Psoas muscle (tissue), 8 donors: Measurements from ENCODE around the gene PRKN. TPM values are rescaled to one million over a fixed set of nuclear protein-coding genes. Genes with fewer than 3 reads are reported as not detected.

Source experiments
- ATAC-seq, 4 donors: fragments of 200-7000 bp; cut with Tn5 transposase; one replicate each; pipeline ENCODE4 v1.9.1; 2020; ENCODE audit warnings: moderate library complexity in 3 of 4, mild to moderate bottlenecking in 2 of 4
- DNase-seq, 2 donors: peaks; one replicate each; pipeline ENCODE4 v3.0.0-alpha.2; 2020
- H3K27ac ChIP-seq: fragments of 200-600 bp; one replicate; pipeline ENCODE4 v1.8.0; 2022
- H3K27me3 ChIP-seq, 3 donors: fragments of 200-600 bp in 1 of 3; one replicate each; pipeline versions ENCODE4 v1.6.1 to v1.8.0; 2013 to 2022; ENCODE audit warnings: low read length in 2 of 3, mild to moderate bottlenecking in 2 of 3, moderate library complexity in 1 of 3; ENCODE audit not compliant: insufficient read depth in 3 of 3
- H3K36me3 ChIP-seq, 2 donors: fragments of 200-600 bp in 1 of 2; one replicate each; pipeline versions ENCODE4 v1.6.1 to v1.8.0; 2013 to 2022; ENCODE audit warnings: low read depth in 1 of 2, mild to moderate bottlenecking in 1 of 2, moderate library complexity in 1 of 2; ENCODE audit not compliant: insufficient read depth in 1 of 2
- H3K4me1 ChIP-seq: fragments of 200-600 bp; one replicate; pipeline ENCODE4 v1.8.0; 2022
- H3K4me3 ChIP-seq: fragments of 200-600 bp; one replicate; pipeline ENCODE4 v1.8.0; 2022; ENCODE audit warnings: mild to moderate bottlenecking
- H3K9me3 ChIP-seq: fragments of 200-600 bp; one replicate; pipeline ENCODE4 v1.8.0; 2022
- WGBS, 3 donors: extraction: QIAGEN DNeasy Blood & Tissue Kit; methylation state at CpG; one replicate each; pipeline versions ENCODE4 v1.1.6 to v1.1.7; 2013; 5-methylcytosine and 5-hydroxymethylcytosine counted together
- intact Hi-C, 2 donors: fragments of 100-400 bp; cut with DNase I; formaldehyde crosslinking; loops; one replicate each; pipeline versions ENCODE4 v1.11.0 to v1.14.2; 2022
- polyA plus RNA-seq, 3 donors: library from polyadenylated mRNA; stranded (reverse); fragments of 200-250 nt; gene quantifications; one replicate each; pipeline ENCODE4 v1.2.3, GENCODE V29; 2013
- total RNA-seq, 4 donors: library from RNA; stranded (reverse); fragmentation: NEBNext Ultra II Directional in 2 of 4; extraction: Animal tissue kit (Norgen Biotek cat#: 25700) in 2 of 4; gene quantifications; one replicate each; pipeline versions ENCODE4 v1.2.1 to v1.2.4, GENCODE V29; 2021 to 2023
- TF ChIP-seq, protein P1 (sequence below): fragments of 200-600 bp; IDR thresholded peaks from one replicate; pipeline ENCODE4 v1.8.0; 2022; ENCODE audit warnings: antibody characterized with exemption
- donor health status: healthy with polysubstance abuse.
- donor health status: DM: no; HTN: no; CAD: no; lungs with moderate emphysema.
- donor health status: Bipolar disorder and iron deficiency.
- donor health status: healthy.
- donor health status: DM: yes; HTN: yes; CAD: no.
- donor health status: DM: no; HTN: no; CAD: no.
- donor health status: DM: no; HTN: no; CAD: no.
- donor health status: DM: yes; HTN: yes; CAD: no.

The PRKN gene
- total and polyA plus RNA-seq, 7 donors: 1.5 to 19.5 (median 11.7) TPM

DNA sequence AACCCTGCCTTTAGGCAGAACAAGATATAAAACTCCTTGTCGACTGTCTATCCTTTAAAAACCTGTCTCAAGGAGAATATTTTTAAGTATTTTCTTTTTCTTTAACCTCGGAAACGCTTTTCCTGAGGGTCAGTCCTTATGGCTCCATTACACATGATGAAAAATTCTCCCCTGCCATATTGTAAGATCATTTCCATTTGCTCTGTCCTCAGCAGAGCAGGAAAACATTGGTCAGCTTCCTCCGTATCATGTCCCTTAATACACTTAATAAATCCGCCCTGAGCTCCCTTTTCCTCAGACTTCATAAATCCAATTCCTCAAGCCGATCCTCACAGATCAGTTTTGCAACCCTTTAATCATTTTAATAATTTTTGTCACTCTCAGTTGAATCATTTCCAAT lies 1219.2 kb downstream of the PRKN start:
- no peaks in the 10 kb centered on the region for H3K36me3 ChIP-seq
- DNase-seq (no peak), ATAC-seq (no peak)
- intact Hi-C loops: no loop called here
- H3K27ac ChIP-seq: no peak overlapping the region
- H3K4me1 ChIP-seq: no peaks in the 10 kb centered on the region
- no peaks in the 10 kb centered on the region for H3K9me3 ChIP-seq
- no peak overlapping the region for H3K4me3 ChIP-seq
- no peaks in the 10 kb centered on the region for H3K27me3 ChIP-seq
- WGBS, 3 donors: 68 to 79% (median 77%) methylated on average over 6 of the region's 6 CpGs
- TF ChIP-seq, protein P1, sequence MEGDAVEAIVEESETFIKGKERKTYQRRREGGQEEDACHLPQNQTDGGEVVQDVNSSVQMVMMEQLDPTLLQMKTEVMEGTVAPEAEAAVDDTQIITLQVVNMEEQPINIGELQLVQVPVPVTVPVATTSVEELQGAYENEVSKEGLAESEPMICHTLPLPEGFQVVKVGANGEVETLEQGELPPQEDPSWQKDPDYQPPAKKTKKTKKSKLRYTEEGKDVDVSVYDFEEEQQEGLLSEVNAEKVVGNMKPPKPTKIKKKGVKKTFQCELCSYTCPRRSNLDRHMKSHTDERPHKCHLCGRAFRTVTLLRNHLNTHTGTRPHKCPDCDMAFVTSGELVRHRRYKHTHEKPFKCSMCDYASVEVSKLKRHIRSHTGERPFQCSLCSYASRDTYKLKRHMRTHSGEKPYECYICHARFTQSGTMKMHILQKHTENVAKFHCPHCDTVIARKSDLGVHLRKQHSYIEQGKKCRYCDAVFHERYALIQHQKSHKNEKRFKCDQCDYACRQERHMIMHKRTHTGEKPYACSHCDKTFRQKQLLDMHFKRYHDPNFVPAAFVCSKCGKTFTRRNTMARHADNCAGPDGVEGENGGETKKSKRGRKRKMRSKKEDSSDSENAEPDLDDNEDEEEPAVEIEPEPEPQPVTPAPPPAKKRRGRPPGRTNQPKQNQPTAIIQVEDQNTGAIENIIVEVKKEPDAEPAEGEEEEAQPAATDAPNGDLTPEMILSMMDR: no peak

DNA sequence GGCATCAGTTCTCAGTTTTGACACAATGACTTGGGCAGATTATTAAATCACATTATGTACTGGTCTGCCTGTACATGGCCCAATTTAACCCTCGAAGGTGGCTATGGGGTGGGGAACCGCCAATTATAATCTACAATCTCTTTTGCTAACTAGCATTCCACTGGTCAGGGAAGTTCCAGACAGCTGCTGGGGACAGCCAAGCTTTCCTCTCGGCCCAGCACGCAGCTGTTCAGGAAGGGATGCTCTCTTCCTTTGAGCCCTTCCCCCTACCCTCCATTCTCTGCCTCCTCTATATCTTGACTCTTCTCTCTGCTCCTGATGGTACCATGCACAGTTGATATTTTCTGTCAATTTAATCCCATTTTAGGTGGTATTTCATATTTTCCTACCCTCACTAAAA lies 1220.2 kb downstream of the PRKN start:
- ATAC-seq (no peak), DNase-seq (no peak)
- 7 to 21% (median 10%) methylated on average over 4 of the region's 4 CpGs for WGBS, 3 donors
- intact Hi-C loops: no loop called here
- Histone ChIP-seq H3K9me3 (no peaks in the 10 kb centered on the region), H3K36me3 (no peaks in the 10 kb centered on the region), H3K4me3 (no peak overlapping the region), H3K27ac (no peak overlapping the region), H3K27me3 (no peaks in the 10 kb centered on the region), H3K4me1 (no peaks in the 10 kb centered on the region)
- TF ChIP-seq, protein P1: no peak

DNA sequence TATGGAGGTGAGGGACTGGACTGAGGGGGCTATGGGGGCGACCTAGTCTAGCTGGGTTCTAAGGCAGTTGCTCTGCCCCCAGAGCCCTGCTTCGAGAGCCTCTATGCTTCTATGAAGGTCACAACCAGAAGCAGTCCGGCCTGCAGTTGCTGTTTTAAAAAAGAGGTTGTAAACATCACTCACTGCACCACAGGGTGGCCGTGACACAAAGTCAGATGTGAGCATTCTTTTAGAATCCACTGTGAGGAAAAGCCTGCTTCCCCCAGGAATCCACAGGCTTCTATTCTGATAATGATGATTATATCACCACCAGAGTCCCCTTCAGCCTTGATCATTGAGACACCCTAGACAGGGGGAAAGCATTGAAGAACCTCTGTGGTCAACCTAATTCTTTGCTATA lies 1224.0 kb downstream of the PRKN start:
- intact Hi-C loops: no loop called here
- Histone ChIP-seq H3K4me3 (no peak overlapping the region), H3K36me3 (no peaks in the 10 kb centered on the region), H3K4me1 (no peaks in the 10 kb centered on the region), H3K27me3 (no peaks in the 10 kb centered on the region), H3K27ac (no peak overlapping the region), H3K9me3 (no peaks in the 10 kb centered on the region)
- no peak for DNase-seq
- ATAC-seq: no peak
- WGBS, 3 donors: 77 to 89% (median 81%) methylated on average over 4 of the region's 4 CpGs
- TF ChIP-seq, protein P1: no peak

DNA sequence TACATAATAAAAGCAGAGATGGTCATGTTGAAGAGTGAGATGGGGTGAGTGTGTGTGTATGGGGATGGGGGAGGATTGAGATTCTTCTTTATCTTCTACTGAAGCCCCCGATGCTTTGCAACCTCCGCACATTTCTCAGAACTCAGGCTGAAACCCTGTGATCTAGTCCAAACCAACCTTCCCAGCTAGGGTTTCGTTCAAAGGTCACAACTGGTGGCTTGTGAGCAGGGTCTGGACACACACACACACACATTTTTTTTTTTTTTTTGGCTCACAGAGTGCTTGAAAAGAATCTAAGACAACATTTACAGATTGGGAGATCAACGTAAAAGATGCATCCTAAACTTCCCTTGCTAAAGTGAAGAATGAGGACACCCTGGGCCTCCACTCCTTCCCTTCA lies 1228.7 kb downstream of the PRKN start:
- no peaks in the 10 kb centered on the region for H3K36me3 ChIP-seq
- no peaks in the 10 kb centered on the region for H3K9me3 ChIP-seq
- H3K27ac ChIP-seq: no peak overlapping the region
- 90 to 95% (median 90%) methylated on average over 4 of the region's 4 CpGs for WGBS, 3 donors
- DNase-seq: no peak
- no peaks in the 10 kb centered on the region for H3K27me3 ChIP-seq
- H3K4me3 ChIP-seq: no peak overlapping the region
- peak in 1 of 4 donors; percentile 7 for ATAC-seq
- peaks cover 10% of the 10 kb centered on the region for H3K4me1 ChIP-seq
- TF ChIP-seq, protein P1: no peak
- intact Hi-C loops: loop anchor here (2.0 to 10.0 kb wide), 5 partner anchors 82 to 564 kb away; no protein-coding TSS in a partner anchor

DNA sequence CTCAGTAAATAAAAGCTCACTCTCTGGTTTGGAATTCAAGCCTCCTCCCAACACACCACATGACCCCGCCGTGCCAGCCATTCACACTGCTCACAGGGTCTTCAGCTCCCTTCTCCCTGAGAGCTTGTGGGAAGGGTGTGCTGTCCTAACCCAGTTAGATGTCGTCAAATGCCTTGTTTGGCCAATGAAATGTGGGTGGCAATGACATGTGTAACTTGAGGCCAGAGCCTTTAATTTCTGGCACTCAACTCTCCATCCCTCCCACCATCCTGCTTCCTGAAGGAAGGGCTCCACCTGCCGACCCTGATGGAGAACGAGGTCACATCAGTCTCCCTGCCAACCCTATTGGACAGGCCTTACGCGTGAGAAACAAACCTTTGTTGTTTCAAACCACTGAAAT lies 1229.2 kb downstream of the PRKN start:
- H3K4me3 ChIP-seq: no peak overlapping the region
- H3K27me3 ChIP-seq: no peaks in the 10 kb centered on the region
- ATAC-seq: peak; percentile 91 to 96 (median 92)
- TF ChIP-seq, protein P1: peak; percentile 60
- WGBS, 3 donors: 24 to 31% (median 28%) methylated on average over 7 of the region's 7 CpGs
- intact Hi-C loops: loop anchor here (2.0 to 10.0 kb wide), 5 partner anchors 81 to 564 kb away; no protein-coding TSS in a partner anchor
- H3K9me3 ChIP-seq: no peaks in the 10 kb centered on the region
- DNase-seq: peak in 1 of 2 donors; percentile 58
- peak overlapping the region; percentile 3 for H3K27ac ChIP-seq
- H3K4me1 ChIP-seq: peaks cover 10% of the 10 kb centered on the region
- H3K36me3 ChIP-seq: no peaks in the 10 kb centered on the region
